C4-2B (cell line): ENCODE results near the gene TLR1.

ENCODE experiments used
- ZFX ChIP-seq: fragments of 450-650 bp; IDR thresholded peaks from 2 replicates; pipeline ENCODE4 v1.6.1; 2017
- TF ChIP-seq, protein P1 (sequence below): fragments of 450-650 bp; conservative IDR thresholded peaks from 2 replicates; pipeline ENCODE4 v1.5.1; 2017; ENCODE audit warnings: mild to moderate bottlenecking

DNA sequence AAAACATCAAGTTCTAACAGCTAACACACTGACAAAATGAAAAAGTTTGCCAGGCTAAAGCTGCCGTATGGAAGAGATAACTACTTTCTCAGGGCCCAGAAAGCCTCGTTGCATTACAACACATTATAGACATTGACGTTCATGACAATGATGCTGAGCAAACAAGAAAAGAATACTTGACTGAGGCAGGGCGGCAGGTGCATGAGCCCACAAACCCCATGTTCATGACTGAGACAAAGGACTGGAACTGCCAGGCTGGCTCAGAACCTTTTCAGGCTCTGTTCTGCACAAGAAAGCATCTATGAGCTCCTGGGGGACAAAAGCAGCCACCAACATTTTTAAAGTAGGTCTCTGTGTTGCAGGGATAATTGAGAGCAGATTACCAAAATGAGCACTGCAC, 38.4 kb upstream of the TLR1 start:
- TF ChIP-seq, protein P1, sequence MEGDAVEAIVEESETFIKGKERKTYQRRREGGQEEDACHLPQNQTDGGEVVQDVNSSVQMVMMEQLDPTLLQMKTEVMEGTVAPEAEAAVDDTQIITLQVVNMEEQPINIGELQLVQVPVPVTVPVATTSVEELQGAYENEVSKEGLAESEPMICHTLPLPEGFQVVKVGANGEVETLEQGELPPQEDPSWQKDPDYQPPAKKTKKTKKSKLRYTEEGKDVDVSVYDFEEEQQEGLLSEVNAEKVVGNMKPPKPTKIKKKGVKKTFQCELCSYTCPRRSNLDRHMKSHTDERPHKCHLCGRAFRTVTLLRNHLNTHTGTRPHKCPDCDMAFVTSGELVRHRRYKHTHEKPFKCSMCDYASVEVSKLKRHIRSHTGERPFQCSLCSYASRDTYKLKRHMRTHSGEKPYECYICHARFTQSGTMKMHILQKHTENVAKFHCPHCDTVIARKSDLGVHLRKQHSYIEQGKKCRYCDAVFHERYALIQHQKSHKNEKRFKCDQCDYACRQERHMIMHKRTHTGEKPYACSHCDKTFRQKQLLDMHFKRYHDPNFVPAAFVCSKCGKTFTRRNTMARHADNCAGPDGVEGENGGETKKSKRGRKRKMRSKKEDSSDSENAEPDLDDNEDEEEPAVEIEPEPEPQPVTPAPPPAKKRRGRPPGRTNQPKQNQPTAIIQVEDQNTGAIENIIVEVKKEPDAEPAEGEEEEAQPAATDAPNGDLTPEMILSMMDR, result no peak
- no peak for TF ChIP-seq ZFX
